Neural progenitor cell (in vitro differentiated cells): Measurements from ENCODE around the gene TAS2R41. TPM values are rescaled to one million over a fixed set of nuclear protein-coding genes. Genes with fewer than 3 reads are reported as not detected.
A peak's percentile ranks its signal among the peaks of the same experiment; 100 is the strongest.

Experiments used
- DNase-seq: peaks from one replicate; pipeline ENCODE4 v3.0.0-alpha.2; 2016; ENCODE audit warnings: low spot score
- H2AFZ ChIP-seq: fragments of 200-600 bp; sonication (generic); replicated peaks from 2 replicates; pipeline ENCODE4 v1.6.1; 2016; ENCODE audit warnings: antibody characterized with exemption
- H3F3A ChIP-seq: fragments of 200-600 bp; sonication (generic); 2 replicates; pipeline ENCODE4 v1.6.1; 2016; ENCODE audit warnings: antibody characterized with exemption, low read depth
- H3K27ac ChIP-seq: fragments of 200-600 bp; sonication (generic); 2 replicates; pipeline ENCODE4 v1.5.1; 2016; ENCODE audit warnings: mild to moderate bottlenecking
- H3K27me3 ChIP-seq: fragments of 200-600 bp; sonication (generic); 2 replicates; pipeline ENCODE4 v1.6.1; 2016; ENCODE audit warnings: mild to moderate bottlenecking, moderate library complexity
- H3K36me3 ChIP-seq: fragments of 200-600 bp; sonication (generic); 2 replicates; pipeline ENCODE4 v1.5.1; 2016
- H3K4me1 ChIP-seq: fragments of 200-600 bp; sonication (generic); 2 replicates; pipeline ENCODE4 v1.6.1; 2016; ENCODE audit warnings: mixed run types
- H3K4me2 ChIP-seq: fragments of 200-600 bp; sonication (generic); 2 replicates; pipeline ENCODE4 v1.6.1; 2016
- H3K4me3 ChIP-seq: fragments of 200-600 bp; sonication (generic); 2 replicates; pipeline ENCODE4 v1.5.1; 2016
- H3K79me2 ChIP-seq: fragments of 200-600 bp; sonication (generic); 2 replicates; pipeline ENCODE4 v1.6.1; 2016; ENCODE audit warnings: low read depth
- H3K9ac ChIP-seq: fragments of 200-600 bp; sonication (generic); 2 replicates; pipeline ENCODE4 v1.6.1; 2016
- H3K9me3 ChIP-seq: fragments of 200-600 bp; sonication (generic); 2 replicates; pipeline ENCODE4 v1.5.1; 2016; ENCODE audit warnings: low read depth
- H4K20me1 ChIP-seq: fragments of 200-600 bp; sonication (generic); 2 replicates; pipeline ENCODE4 v1.6.1; 2016; ENCODE audit warnings: low read depth
- H3K27ac Mint-ChIP-seq: 3 replicates; pipeline ENCODE4 v1.8.0; 2021; ENCODE audit warnings: mixed read lengths
- H3K27me3 Mint-ChIP-seq: 2 replicates; pipeline ENCODE4 v1.8.0; 2022; ENCODE audit warnings: low read depth, mild to moderate bottlenecking, inconsistent platforms, moderate library complexity, mixed read lengths; ENCODE audit not compliant: insufficient read depth
- H3K36me3 Mint-ChIP-seq: 3 replicates; pipeline ENCODE4 v1.8.0; 2021; ENCODE audit warnings: mixed read lengths
- H3K4me1 Mint-ChIP-seq: 3 replicates; pipeline ENCODE4 v1.8.0; 2021; ENCODE audit warnings: mixed read lengths
- H3K4me3 Mint-ChIP-seq: 3 replicates; pipeline ENCODE4 v1.8.0; 2021; ENCODE audit warnings: mild to moderate bottlenecking, moderate library complexity, mixed read lengths
- H3K9me3 Mint-ChIP-seq: 3 replicates; pipeline ENCODE4 v1.8.0; 2020; ENCODE audit warnings: mixed read lengths
- CTCF ChIP-seq: fragments of 200-600 bp; sonication (generic); IDR thresholded peaks from 2 replicates; pipeline ENCODE4 v1.5.1; 2017; ENCODE audit warnings: antibody characterized with exemption, mild to moderate bottlenecking
- EZH2 ChIP-seq: fragments of 200-600 bp; sonication (generic); IDR thresholded peaks from 2 replicates; pipeline ENCODE4 v1.6.1; 2017; ENCODE audit warnings: antibody characterized with exemption, mild to moderate bottlenecking, moderate library complexity
- EZH2phosphoT487 ChIP-seq: fragments of 200-600 bp; sonication (generic); IDR thresholded peaks from 2 replicates; pipeline ENCODE4 v1.6.1; 2017; ENCODE audit warnings: antibody characterized with exemption
- total RNA-seq: library from RNA; depleted of rRNA; stranded (reverse); fragments of >200 nt; gene quantifications from 2 replicates; pipeline ENCODE4 v1.2.3, GENCODE V29; 2015; ENCODE audit warnings: low replicate concordance

TAS2R41 gene
- total RNA-seq, 1 donor from 2014 or later: not detected

- H4K20me1 ChIP-seq: no peaks in the 10 kb centered on the region
- H2AFZ ChIP-seq: no peak overlapping the region
- Mint-ChIP-seq H3K27ac (peak overlapping the region; percentile 34), H3K9me3 (peaks cover 7% of the 10 kb centered on the region), H3K27me3 (peaks cover 2% of the 10 kb centered on the region), H3K36me3 (no peaks in the 10 kb centered on the region), H3K4me1 (peaks cover 36% of the 10 kb centered on the region), H3K4me3 (no peak overlapping the region)
- no peaks in the 10 kb centered on the region for H3K79me2 ChIP-seq
- H3K36me3 ChIP-seq: no peaks in the 10 kb centered on the region
- TF ChIP-seq EZH2phosphoT487 (no peak), EZH2 (no peak)
- H3K4me1 ChIP-seq: peaks cover 13% of the 10 kb centered on the region
- no peak overlapping the region for H3K9ac ChIP-seq
- H3F3A ChIP-seq: no peaks in the 10 kb centered on the region
- H3K4me3 ChIP-seq: no peak overlapping the region
- no peak overlapping the region for H3K27ac ChIP-seq
- no peaks in the 10 kb centered on the region for H3K9me3 ChIP-seq
- DNase-seq: no peak
- H3K27me3 ChIP-seq: no peaks in the 10 kb centered on the region
- no peak overlapping the region for H3K4me2 ChIP-seq
Observed at GRCh38 chr7:143451746-143452145, 25.9 kb upstream of the TAS2R41 start.

GRCh38 chr7:143452495-143452894, 25.2 kb upstream of the TAS2R41 start:
- no peaks in the 10 kb centered on the region for H3K36me3 Mint-ChIP-seq
- Histone ChIP-seq H2AFZ (no peak overlapping the region), H3K27me3 (no peaks in the 10 kb centered on the region), H3K9ac (no peak overlapping the region), H3K79me2 (no peaks in the 10 kb centered on the region), H3K27ac (no peak overlapping the region), H3K9me3 (no peaks in the 10 kb centered on the region), H3K4me3 (no peak overlapping the region), H3K36me3 (no peaks in the 10 kb centered on the region), H3K4me2 (no peak overlapping the region), H3F3A (no peaks in the 10 kb centered on the region), H3K4me1 (peaks cover 7% of the 10 kb centered on the region), H4K20me1 (no peaks in the 10 kb centered on the region)
- peak overlapping the region; percentile 81 for H3K27ac Mint-ChIP-seq
- H3K4me1 Mint-ChIP-seq: peaks cover 36% of the 10 kb centered on the region
- H3K27me3 Mint-ChIP-seq: peaks cover 3% of the 10 kb centered on the region
- no peak overlapping the region for H3K4me3 Mint-ChIP-seq
- H3K9me3 Mint-ChIP-seq: peaks cover 7% of the 10 kb centered on the region
- no peak for DNase-seq
- TF ChIP-seq EZH2phosphoT487 (no peak), EZH2 (no peak), CTCF (no peak)

GRCh38 chr7:143454091-143454680, 23.5 kb upstream of the TAS2R41 start:
- Mint-ChIP-seq H3K36me3 (no peaks in the 10 kb centered on the region), H3K27ac (no peak overlapping the region), H3K27me3 (peaks cover 4% of the 10 kb centered on the region), H3K4me3 (no peak overlapping the region), H3K4me1 (peaks cover 31% of the 10 kb centered on the region), H3K9me3 (peaks cover 7% of the 10 kb centered on the region)
- Histone ChIP-seq H3F3A (no peaks in the 10 kb centered on the region), H2AFZ (no peak overlapping the region), H3K9ac (no peak overlapping the region), H3K36me3 (no peaks in the 10 kb centered on the region), H3K27me3 (no peaks in the 10 kb centered on the region), H3K4me1 (no peaks in the 10 kb centered on the region), H3K79me2 (no peaks in the 10 kb centered on the region), H3K27ac (no peak overlapping the region), H4K20me1 (no peaks in the 10 kb centered on the region), H3K9me3 (no peaks in the 10 kb centered on the region), H3K4me3 (no peak overlapping the region), H3K4me2 (no peak overlapping the region)
- TF ChIP-seq EZH2phosphoT487: no peak
- TF ChIP-seq EZH2: no peak
- TF ChIP-seq CTCF: no peak
- no peak for DNase-seq

- H3K36me3 Mint-ChIP-seq: no peaks in the 10 kb centered on the region
- H3K9me3 ChIP-seq: no peaks in the 10 kb centered on the region
- no peak overlapping the region for H3K9ac ChIP-seq
- no peak for DNase-seq
- H4K20me1 ChIP-seq: no peaks in the 10 kb centered on the region
- no peaks in the 10 kb centered on the region for H3K4me1 ChIP-seq
- H3K27me3 Mint-ChIP-seq: peaks cover 4% of the 10 kb centered on the region
- TF ChIP-seq EZH2 (no peak), EZH2phosphoT487 (no peak), CTCF (no peak)
- H3K4me2 ChIP-seq: no peak overlapping the region
- H2AFZ ChIP-seq: peak overlapping the region; percentile 61
- no peak overlapping the region for H3K4me3 Mint-ChIP-seq
- H3K4me3 ChIP-seq: no peak overlapping the region
- no peak overlapping the region for H3K27ac ChIP-seq
- peaks cover 9% of the 10 kb centered on the region for H3K9me3 Mint-ChIP-seq
- no peaks in the 10 kb centered on the region for H3K27me3 ChIP-seq
- no peaks in the 10 kb centered on the region for H3K79me2 ChIP-seq
- no peaks in the 10 kb centered on the region for H3F3A ChIP-seq
- no peaks in the 10 kb centered on the region for H3K36me3 ChIP-seq
- peaks cover 31% of the 10 kb centered on the region for H3K4me1 Mint-ChIP-seq
- H3K27ac Mint-ChIP-seq: peak overlapping the region; percentile 44
Observed at GRCh38 chr7:143455491-143455890, 22.2 kb upstream of the TAS2R41 start.
